Gastroesophageal sphincter (tissue), 4 donors: Measurements from ENCODE around the gene MROH2B. TPM values are rescaled to one million over a fixed set of nuclear protein-coding genes. Genes with fewer than 3 reads are reported as not detected.

Source experiments
- ATAC-seq: fragments of 150-250 bp; one replicate; pipeline ENCODE4 v1.9.1; 2016; ENCODE audit warnings: mild to moderate bottlenecking, moderate library complexity
- H3K27ac ChIP-seq, 4 donors: fragments of 200-600 bp; sonication (generic) in 3 of 4; 1 replicate in 3 of 4; 2 replicates in 1 of 4; pipeline ENCODE4 v1.5.1; 2016 to 2019
- H3K27me3 ChIP-seq: fragments of 200-600 bp; sonication (generic); one replicate; pipeline ENCODE4 v1.5.1; 2019
- H3K36me3 ChIP-seq, 2 donors: fragments of 200-600 bp; sonication (generic); one replicate each; pipeline ENCODE4 v1.5.1; 2019; ENCODE audit warnings: control low read depth in 1 of 2
- H3K4me1 ChIP-seq, 3 donors: fragments of 200-600 bp; sonication (generic); 1 replicate in 2 of 3; 2 replicates in 1 of 3; pipeline ENCODE4 v1.5.1; 2016 to 2019; ENCODE audit warnings: control low read depth in 2 of 3
- H3K4me3 ChIP-seq, 2 donors: fragments of 200-600 bp; sonication (generic); one replicate each; pipeline ENCODE4 v1.5.1; 2019; ENCODE audit warnings: mild to moderate bottlenecking in 1 of 2, moderate library complexity in 1 of 2
- H3K9me3 ChIP-seq, 3 donors: fragments of 200-600 bp; sonication (generic); one replicate each; pipeline ENCODE4 v1.5.1; 2017 to 2019; ENCODE audit warnings: control low read depth in 2 of 3
- EP300 ChIP-seq: sonication (generic); formaldehyde crosslinking; IDR thresholded peaks from one replicate; pipeline ENCODE4 v1.6.1; 2017; ENCODE audit warnings: antibody characterized with exemption, mild to moderate bottlenecking
- POLR2A ChIP-seq, 2 donors: fragments of 450-650 bp; IDR thresholded peaks; one replicate each; pipeline ENCODE4 v1.6.1; 2017; ENCODE audit warnings: antibody characterized with exemption in 2 of 2, mild to moderate bottlenecking in 2 of 2, moderate library complexity in 1 of 2
- POLR2AphosphoS5 ChIP-seq: sonication (generic); formaldehyde crosslinking; IDR thresholded peaks from one replicate; pipeline ENCODE4 v1.6.1; 2017; ENCODE audit warnings: antibody characterized with exemption
- WGBS, 2 donors: methylation state at CpG; one replicate each; pipeline ENCODE4 v1.1.5; 2018; ENCODE audit warnings: low coverage in 1 of 2; 5-methylcytosine and 5-hydroxymethylcytosine counted together
- small RNA-seq, 4 donors: library from RNA; depleted of rRNA; stranded (forward); fragments of <200 nt; gene quantifications; one replicate each; pipeline ENCODE3, GENCODE V24; 2016
- total RNA-seq, 4 donors: library from RNA; depleted of rRNA; stranded (reverse); fragments of >200 nt; gene quantifications; one replicate each; pipeline ENCODE4 v1.1.0, GENCODE V29; 2016
- TF ChIP-seq, protein P1 (sequence below), 4 experiments: fragments of 200-600 bp in 2 of 4; fragments of 450-650 bp in 2 of 4; sonication (generic) in 1 of 4; IDR thresholded peaks; one replicate each; pipeline ENCODE4 v1.5.1; 2017 to 2019; ENCODE audit warnings: antibody characterized with exemption in 4 of 4, mild to moderate bottlenecking in 2 of 4, moderate library complexity in 2 of 4

MROH2B gene
- total RNA-seq, 4 donors from 2014 or later: not detected

DNA sequence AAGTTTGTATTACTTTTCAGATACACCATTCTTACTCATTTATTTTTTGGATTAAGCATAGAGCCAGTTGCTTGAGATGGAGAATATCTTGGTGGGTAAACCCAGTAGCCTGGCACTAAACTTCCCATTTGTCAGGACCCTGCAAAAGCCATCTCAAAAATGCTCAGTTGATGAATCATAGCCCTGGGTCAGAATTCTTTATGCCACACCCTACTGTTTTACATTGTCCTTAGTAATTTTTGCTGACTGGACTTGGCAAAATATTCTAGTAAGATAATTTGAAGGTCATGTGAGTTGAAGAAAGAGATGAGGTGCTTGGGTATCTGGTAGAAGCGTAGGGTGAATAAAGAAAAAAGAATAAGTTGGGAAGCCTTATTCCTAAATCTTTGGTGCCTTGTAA is 111.1 kb downstream of the MROH2B start:
- TF ChIP-seq, protein P1, sequence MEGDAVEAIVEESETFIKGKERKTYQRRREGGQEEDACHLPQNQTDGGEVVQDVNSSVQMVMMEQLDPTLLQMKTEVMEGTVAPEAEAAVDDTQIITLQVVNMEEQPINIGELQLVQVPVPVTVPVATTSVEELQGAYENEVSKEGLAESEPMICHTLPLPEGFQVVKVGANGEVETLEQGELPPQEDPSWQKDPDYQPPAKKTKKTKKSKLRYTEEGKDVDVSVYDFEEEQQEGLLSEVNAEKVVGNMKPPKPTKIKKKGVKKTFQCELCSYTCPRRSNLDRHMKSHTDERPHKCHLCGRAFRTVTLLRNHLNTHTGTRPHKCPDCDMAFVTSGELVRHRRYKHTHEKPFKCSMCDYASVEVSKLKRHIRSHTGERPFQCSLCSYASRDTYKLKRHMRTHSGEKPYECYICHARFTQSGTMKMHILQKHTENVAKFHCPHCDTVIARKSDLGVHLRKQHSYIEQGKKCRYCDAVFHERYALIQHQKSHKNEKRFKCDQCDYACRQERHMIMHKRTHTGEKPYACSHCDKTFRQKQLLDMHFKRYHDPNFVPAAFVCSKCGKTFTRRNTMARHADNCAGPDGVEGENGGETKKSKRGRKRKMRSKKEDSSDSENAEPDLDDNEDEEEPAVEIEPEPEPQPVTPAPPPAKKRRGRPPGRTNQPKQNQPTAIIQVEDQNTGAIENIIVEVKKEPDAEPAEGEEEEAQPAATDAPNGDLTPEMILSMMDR (IDR thresholded peaks at IDR 0.05): no peak
- TF ChIP-seq EP300 (no peak), POLR2A (IDR thresholded peaks at IDR 0.05) (no peak), POLR2AphosphoS5 (no peak)
- ATAC-seq: no peak
- Histone ChIP-seq H3K27ac (no peak overlapping the region), H3K27me3 (no peaks in the 10 kb centered on the region), H3K4me1 (no peaks in the 10 kb centered on the region), H3K9me3 (peaks cover 0 to 7% (median 0%) of the 10 kb centered on the region in 3 donors), H3K4me3 (no peak overlapping the region), H3K36me3 (peaks cover 0 to 17% of the 10 kb centered on the region in 2 donors)
- WGBS, 2 donors: 92 to 100% methylated on average over 1 of the region's 1 CpG

GRCh38 chr5:40958811-40959210 is 112.3 kb downstream of the MROH2B start:
- H3K36me3 ChIP-seq: peaks cover 0 to 17% of the 10 kb centered on the region in 2 donors
- H3K27me3 ChIP-seq: no peaks in the 10 kb centered on the region
- H3K9me3 ChIP-seq: peaks cover 0 to 7% (median 0%) of the 10 kb centered on the region in 3 donors
- H3K4me3 ChIP-seq: no peak overlapping the region
- WGBS, 2 donors: 82 to 87% methylated on average over 5 of the region's 5 CpGs
- TF ChIP-seq POLR2AphosphoS5 (no peak), POLR2A (IDR thresholded peaks at IDR 0.05) (no peak), EP300 (no peak)
- TF ChIP-seq, protein P1 (IDR thresholded peaks at IDR 0.05): no peak
- H3K4me1 ChIP-seq: no peaks in the 10 kb centered on the region
- no peak overlapping the region for H3K27ac ChIP-seq
- no peak for ATAC-seq

- Histone ChIP-seq H3K36me3 (peaks cover 0 to 13% of the 10 kb centered on the region in 2 donors), H3K27me3 (no peaks in the 10 kb centered on the region), H3K4me3 (no peak overlapping the region), H3K4me1 (no peaks in the 10 kb centered on the region), H3K9me3 (peaks cover 0 to 7% (median 0%) of the 10 kb centered on the region in 3 donors), H3K27ac (no peak overlapping the region)
- TF ChIP-seq POLR2A (IDR thresholded peaks at IDR 0.05) (no peak), EP300 (no peak), POLR2AphosphoS5 (no peak)
- TF ChIP-seq, protein P1 (IDR thresholded peaks at IDR 0.05): no peak
- WGBS, 2 donors: 88 to 90% methylated on average over 3 of the region's 3 CpGs
- no peak for ATAC-seq
Measured at GRCh38 chr5:40957048-40957447, 114.1 kb downstream of the MROH2B start.

DNA sequence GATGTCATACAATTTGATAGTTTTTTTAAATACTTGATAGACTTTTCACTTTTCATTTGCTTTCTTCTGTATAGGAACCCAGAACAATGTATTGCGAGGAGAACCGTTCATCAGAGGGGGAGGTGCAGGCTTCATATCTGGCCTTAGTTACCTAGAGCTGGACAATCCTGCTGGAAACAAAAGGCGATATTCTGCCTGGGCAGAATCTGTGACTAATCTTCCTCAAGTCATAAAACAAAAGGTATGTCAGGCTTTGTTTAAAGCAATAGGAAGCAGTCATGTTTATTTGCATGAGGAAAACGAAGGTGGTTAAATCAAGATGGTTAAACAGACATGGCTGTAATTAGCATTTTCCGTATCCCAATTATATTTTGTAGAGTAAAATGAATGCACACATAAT is 115.8 kb downstream of the MROH2B start:
- H3K9me3 ChIP-seq: peaks cover 0 to 7% (median 0%) of the 10 kb centered on the region in 3 donors
- no peaks in the 10 kb centered on the region for H3K27me3 ChIP-seq
- no peak for TF ChIP-seq POLR2AphosphoS5
- H3K4me3 ChIP-seq: no peak overlapping the region
- no peaks in the 10 kb centered on the region for H3K4me1 ChIP-seq
- no peak for ATAC-seq
- H3K27ac ChIP-seq: no peak overlapping the region
- peaks cover 0 to 13% of the 10 kb centered on the region in 2 donors for H3K36me3 ChIP-seq
- 59 to 78% methylated on average over 3 to 5 of the region's 5 CpGs for WGBS, 2 donors

Small RNAs within 50 kb of the gene (small RNA-seq; reads per million reads assigned to genes)
- gene AC114967.1: 0 reads per million in 4 donors

Other genes with a start within 250 kb of the MROH2B start
- 100 to 1,000 TPM in 2 of 4 donors, 10 to 100 TPM in 2; 64.0 to 132 (median 91.4) TPM for gene RPL37, start 236.1 kb downstream of the MROH2B start, total RNA-seq
- 10 to 100 TPM in 1 of 4 donors, 1 to 10 TPM in 3; 4.8 to 13.6 (median 8.5) TPM for gene CARD6, start 230.0 kb downstream of the MROH2B start, total RNA-seq
- 100 to 1,000 TPM; 396 to 929 (median 694) TPM for gene C7, start 161.8 kb downstream of the MROH2B start, total RNA-seq
- gene C6, start 142.2 kb upstream of the MROH2B start, total RNA-seq: 1 to 10 TPM; 1.7 to 9.2 (median 3.5) TPM